22Rv1 (cell line): ENCODE measurements around the gene PPFIA3.

Experiments
- CTCF ChIP-seq: fragments of 450-650 bp; IDR thresholded peaks from 2 replicates; pipeline ENCODE4 v1.5.1; 2017; ENCODE audit warnings: mild to moderate bottlenecking
- ZFX ChIP-seq: fragments of 450-650 bp; IDR thresholded peaks from 2 replicates; pipeline ENCODE4 v1.6.1; 2017; ENCODE audit warnings: antibody characterized with exemption, borderline replicate concordance

DNA sequence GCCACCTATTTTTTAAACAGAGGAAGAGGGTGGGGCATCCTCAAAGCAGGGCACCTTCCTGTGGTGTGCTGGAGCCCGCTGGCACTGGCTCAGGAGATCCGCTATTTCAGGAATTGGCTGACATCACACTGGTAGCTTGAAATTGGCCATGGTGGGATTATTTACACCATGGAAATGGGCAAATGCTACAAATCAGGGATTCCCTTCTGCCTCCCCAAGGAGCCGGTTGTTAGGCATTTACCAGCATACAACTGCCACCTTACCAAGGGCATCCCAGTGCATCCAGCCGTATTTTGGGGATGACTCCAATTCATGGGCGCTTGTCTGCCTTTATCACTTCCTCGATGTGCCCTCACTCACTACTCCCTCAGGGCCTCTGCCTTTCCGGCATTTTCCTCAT is 21.6 kb downstream of the PPFIA3 start:
- no peak for TF ChIP-seq CTCF
- no peak for TF ChIP-seq ZFX
